Liver (tissue), 9 donors: ENCODE results near the gene MAFF. TPM values are rescaled to one million over a fixed set of nuclear protein-coding genes. Genes with fewer than 3 reads are reported as not detected.

Source experiments
- DNase-seq: peaks from one replicate; pipeline ENCODE4 v3.0.0-alpha.2; 2017; ENCODE audit warnings: low spot score
- H3K27ac ChIP-seq, 2 donors: one replicate each; pipeline ENCODE4 v1.7.0; 2013; ENCODE audit warnings: inconsistent platforms in 2 of 2, low read length in 2 of 2, control low read depth in 1 of 2, low read depth in 1 of 2, mild to moderate bottlenecking in 1 of 2
- H3K27me3 ChIP-seq, 4 donors: one replicate each; pipeline versions ENCODE4 v1.6.1 to v1.7.0; 2013; ENCODE audit warnings: low read length in 3 of 4, inconsistent platforms in 1 of 4, mild to moderate bottlenecking in 1 of 4, moderate library complexity in 1 of 4; ENCODE audit not compliant: control insufficient read depth in 4 of 4, insufficient read depth in 4 of 4
- H3K36me3 ChIP-seq, 4 donors: one replicate each; pipeline versions ENCODE4 v1.6.1 to v1.7.0; 2013; ENCODE audit warnings: low read length in 3 of 4, mild to moderate bottlenecking in 3 of 4, low read depth in 1 of 4, moderate library complexity in 1 of 4; ENCODE audit not compliant: control insufficient read depth in 4 of 4, insufficient read depth in 3 of 4
- H3K4me1 ChIP-seq, 4 donors: one replicate each; pipeline versions ENCODE4 v1.6.1 to v1.7.0; 2013; ENCODE audit warnings: low read length in 3 of 4, mild to moderate bottlenecking in 3 of 4, moderate library complexity in 1 of 4; ENCODE audit not compliant: control insufficient read depth in 4 of 4, insufficient read depth in 4 of 4
- H3K4me3 ChIP-seq, 3 donors: one replicate each; pipeline versions ENCODE4 v1.6.1 to v1.7.0; 2013; ENCODE audit warnings: low read length in 3 of 3, control low read depth in 1 of 3, low read depth in 1 of 3, mild to moderate bottlenecking in 1 of 3
- H3K9ac ChIP-seq, 2 donors: one replicate each; pipeline ENCODE4 v1.7.0; 2013; ENCODE audit warnings: low read length in 2 of 2, mild to moderate bottlenecking in 2 of 2, moderate library complexity in 2 of 2, control low read depth in 1 of 2, low read depth in 1 of 2
- H3K9me3 ChIP-seq, 4 donors: one replicate each; pipeline versions ENCODE4 v1.6.1 to v1.7.0; 2013; ENCODE audit warnings: low read length in 3 of 4; ENCODE audit not compliant: control insufficient read depth in 4 of 4
- ATF3 ChIP-seq: IDR thresholded peaks from 2 replicates; pipeline ENCODE4 v1.6.1; 2016; ENCODE audit warnings: antibody characterized with exemption
- CTCF ChIP-seq: fragments of 150-350 bp; IDR thresholded peaks from 2 replicates; pipeline ENCODE4 v1.5.1; 2017; ENCODE audit warnings: improper control_type of control experiment, low read depth, low read length; ENCODE audit not compliant: missing input control
- EGR1 ChIP-seq, 2 donors: IDR thresholded peaks; 2 replicates each; pipeline ENCODE4 v1.6.1; 2016 to 2018; ENCODE audit warnings: antibody characterized with exemption in 2 of 2, low read depth in 2 of 2
- FOXA1 ChIP-seq: IDR thresholded peaks from 2 replicates; pipeline ENCODE4 v1.6.1; 2016; ENCODE audit warnings: antibody characterized with exemption
- FOXA2 ChIP-seq: IDR thresholded peaks from 2 replicates; pipeline ENCODE4 v1.6.1; 2016; ENCODE audit warnings: antibody characterized with exemption
- GABPA ChIP-seq, 2 donors: IDR thresholded peaks in 1 of 2; conservative IDR thresholded peaks in 1 of 2; 2 replicates each; pipeline ENCODE4 v1.6.1; 2016; ENCODE audit warnings: antibody characterized with exemption in 2 of 2, mild to moderate bottlenecking in 1 of 2, moderate library complexity in 1 of 2
- HNF4A ChIP-seq, 2 donors: conservative IDR thresholded peaks; 2 replicates each; pipeline ENCODE4 v1.6.1; 2016; ENCODE audit warnings: antibody characterized with exemption in 2 of 2, mild to moderate bottlenecking in 2 of 2
- HNF4G ChIP-seq: IDR thresholded peaks from 2 replicates; pipeline ENCODE4 v1.6.1; 2016; ENCODE audit warnings: antibody characterized with exemption
- JUND ChIP-seq, 2 donors: IDR thresholded peaks; 2 replicates each; pipeline ENCODE4 v1.6.1; 2016; ENCODE audit warnings: antibody characterized with exemption in 2 of 2
- MAX ChIP-seq: IDR thresholded peaks from 2 replicates; pipeline ENCODE4 v1.6.1; 2016; ENCODE audit warnings: antibody characterized with exemption
- NR2F2 ChIP-seq: IDR thresholded peaks from 2 replicates; pipeline ENCODE4 v1.6.1; 2016; ENCODE audit warnings: antibody characterized with exemption
- RAD21 ChIP-seq, 2 donors: IDR thresholded peaks; 2 replicates each; pipeline ENCODE4 v1.6.1; 2016; ENCODE audit warnings: antibody characterized with exemption in 2 of 2, mild to moderate bottlenecking in 2 of 2
- REST ChIP-seq: IDR thresholded peaks from 2 replicates; pipeline ENCODE4 v1.6.1; 2016; ENCODE audit warnings: antibody characterized with exemption, mild to moderate bottlenecking
- RXRA ChIP-seq, 2 donors: IDR thresholded peaks; 2 replicates each; pipeline ENCODE4 v1.6.1; 2017 to 2018; ENCODE audit warnings: antibody characterized with exemption in 2 of 2, mild to moderate bottlenecking in 1 of 2
- SP1 ChIP-seq: IDR thresholded peaks from 2 replicates; pipeline ENCODE4 v1.6.1; 2018; ENCODE audit warnings: antibody characterized with exemption, mild to moderate bottlenecking
- YY1 ChIP-seq: IDR thresholded peaks from 2 replicates; pipeline ENCODE4 v1.6.1; 2016; ENCODE audit warnings: antibody characterized with exemption, mild to moderate bottlenecking
- ZBTB33 ChIP-seq: IDR thresholded peaks from 2 replicates; pipeline ENCODE4 v1.6.1; 2016; ENCODE audit warnings: antibody characterized with exemption
- WGBS: extraction: QIAGEN DNeasy Blood & Tissue Kit; methylation state at CpG from one replicate; pipeline ENCODE4 v1.1.7; 2013; 5-methylcytosine and 5-hydroxymethylcytosine counted together
- polyA plus RNA-seq, 2 donors: library from polyadenylated mRNA; stranded (reverse) in 1 of 2; unstranded in 1 of 2; fragments of 200-250 nt in 1 of 2; fragments of >200 nt in 1 of 2; fragmentation: Nextera tagmentation in 1 of 2; extraction: Ambion mirVana in 1 of 2; gene quantifications; one replicate each; pipeline versions ENCODE4 v1.2.1 to v1.2.3, GENCODE V29; 2013 to 2015
- total RNA-seq, 2 donors: library from RNA; depleted of rRNA; stranded (reverse); fragments of >200 nt; gene quantifications; one replicate each; pipeline ENCODE4 v1.2.3, GENCODE V29; 2014
- donor health status: healthy.
- donor health status: healthy.
- donor health status: healthy.
- donor health status: healthy.
- donor health status: healthy.

The MAFF gene
- total and polyA plus RNA-seq, 4 donors = 1.4 to 3.3 (median 2.0) TPM

GRCh38 chr22:38187413-38188212 is 14.2 kb upstream of the MAFF start (continued):
- peak; percentile 98 for TF ChIP-seq MAX
- no peak for TF ChIP-seq CTCF
- peak in 1 of 2 donors; percentile 69 for TF ChIP-seq GABPA (IDR thresholded peaks at IDR 0.05 in 1 of 2, conservative IDR thresholded peaks at IDR 0.05 in 1 of 2)
- peak; percentile 90 for TF ChIP-seq SP1

- H3K27me3 ChIP-seq = no peaks in the 10 kb centered on the region
- no peak overlapping the region for H3K9ac ChIP-seq
- DNase-seq = no peak
- peaks cover 19 to 44% (median 32%) of the 10 kb centered on the region in 4 donors for H3K4me1 ChIP-seq
- no peak overlapping the region for H3K27ac ChIP-seq
- no peak for TF ChIP-seq SP1
- no peak for TF ChIP-seq GABPA (IDR thresholded peaks at IDR 0.05 in 1 of 2, conservative IDR thresholded peaks at IDR 0.05 in 1 of 2)
- no peak for TF ChIP-seq HNF4G
- no peak for TF ChIP-seq HNF4A (conservative IDR thresholded peaks at IDR 0.05)
- TF ChIP-seq MAX = no peak
- TF ChIP-seq RXRA (IDR thresholded peaks at IDR 0.05) = no peak
- no peak for TF ChIP-seq ATF3
- WGBS = 82% methylated on average over 3 of the region's 3 CpGs
- H3K9me3 ChIP-seq = no peaks in the 10 kb centered on the region
- H3K4me3 ChIP-seq = no peak overlapping the region
- H3K36me3 ChIP-seq = no peaks in the 10 kb centered on the region
Observed at GRCh38 chr22:38189104-38189503, 12.7 kb upstream of the MAFF start.

- Histone ChIP-seq H3K27me3 (no peaks in the 10 kb centered on the region), H3K9ac (no peak overlapping the region), H3K36me3 (no peaks in the 10 kb centered on the region), H3K4me3 (no peak overlapping the region), H3K9me3 (no peaks in the 10 kb centered on the region), H3K27ac (peak overlapping the region in 1 of 2 donors; percentile 22), H3K4me1 (peaks cover 23 to 49% (median 37%) of the 10 kb centered on the region in 4 donors)
- WGBS = 28% methylated on average over 6 of the region's 6 CpGs
- DNase-seq = no peak
- TF ChIP-seq REST (peak; percentile 30), FOXA2 (peak; percentile 23), CTCF (no peak), NR2F2 (peak; percentile 17), HNF4G (peak; percentile 46), JUND (IDR thresholded peaks at IDR 0.05) (peak in 1 of 2 donors; percentile 66), MAX (peak; percentile 67), YY1 (peak; percentile 75), ZBTB33 (peak; percentile 52), ATF3 (no peak), RAD21 (IDR thresholded peaks at IDR 0.05) (peak; percentile 40 to 60), FOXA1 (no peak), EGR1 (IDR thresholded peaks at IDR 0.05; ENCODE audit: low read depth in 2 of 2) (peak in 1 of 2 donors; percentile 63), SP1 (peak; percentile 75)
Observed at GRCh38 chr22:38190581-38190980, 11.2 kb upstream of the MAFF start.
